HG03342 (cell line): ENCODE data around the gene DHRS7B.
A peak's percentile ranks its signal among the peaks of the same experiment; 100 is the strongest.
"Not testable (repeated sequence)": the region's sequence is repeated elsewhere in the genome, so short reads cannot be mapped to it uniquely, and the experiment has no call there.

Experiments
- ATAC-seq: cut with Tn5 transposase; IDR thresholded peaks from one replicate; pipeline ENCODE4 v1.9.1; 2021; ENCODE audit warnings: mild to moderate bottlenecking, moderate library complexity; ENCODE audit not compliant: unreplicated experiment

The DHRS7B gene

GRCh38 chr17:21107067-21107650 lies 19.6 kb upstream of the DHRS7B start:
- ATAC-seq: not testable (repeated sequence)

GRCh38 chr17:21108651-21109050 lies 18.1 kb upstream of the DHRS7B start:
- ATAC-seq: no peak

GRCh38 chr17:21113049-21113690 lies 13.6 kb upstream of the DHRS7B start:
- no peak for ATAC-seq

- ATAC-seq: no peak
These were observed 13.0 kb upstream of the DHRS7B start for GRCh38 chr17:21113716-21114115.

- not testable (repeated sequence) for ATAC-seq
These were observed 12.0 kb upstream of the DHRS7B start for GRCh38 chr17:21114791-21115190.

GRCh38 chr17:21119247-21119918 lies 7.4 kb upstream of the DHRS7B start:
- no peak for ATAC-seq

GRCh38 chr17:21119919-21120249 lies 6.9 kb upstream of the DHRS7B start:
- ATAC-seq: no peak

- ATAC-seq: no peak
These were observed 2.7 kb upstream of the DHRS7B start for GRCh38 chr17:21124086-21124485.

- ATAC-seq: not testable (repeated sequence)
These were observed 2.2 kb upstream of the DHRS7B start for GRCh38 chr17:21124517-21124916.

- ATAC-seq: no peak
These were observed 902 bp upstream of the DHRS7B start for GRCh38 chr17:21125862-21126261.

GRCh38 chr17:21127509-21128077 lies 829 bp downstream of the DHRS7B start:
- peak; percentile 1 for ATAC-seq

- ATAC-seq: no peak
These were observed 2.4 kb downstream of the DHRS7B start for GRCh38 chr17:21129023-21129681.

- ATAC-seq: no peak
These were observed 4.4 kb downstream of the DHRS7B start for GRCh38 chr17:21131137-21131536.

GRCh38 chr17:21132428-21132827 lies 5.7 kb downstream of the DHRS7B start:
- ATAC-seq: no peak

GRCh38 chr17:21134559-21134958 lies 7.8 kb downstream of the DHRS7B start:
- ATAC-seq: no peak

- ATAC-seq: peak; percentile 73
These were observed 14.1 kb downstream of the DHRS7B start for GRCh38 chr17:21140911-21141310.

GRCh38 chr17:21141331-21141730 lies 14.6 kb downstream of the DHRS7B start:
- ATAC-seq: no peak

- not testable (repeated sequence) for ATAC-seq
These were observed 15.3 kb downstream of the DHRS7B start for GRCh38 chr17:21142065-21142464.

GRCh38 chr17:21143695-21144094 lies 16.9 kb downstream of the DHRS7B start:
- ATAC-seq: no peak

- not testable (repeated sequence) for ATAC-seq
These were observed 17.5 kb downstream of the DHRS7B start for GRCh38 chr17:21144299-21144698.

GRCh38 chr17:21146362-21147015 lies 19.7 kb downstream of the DHRS7B start:
- ATAC-seq: no peak
